WERI-Rb-1 (cell line): Measurements from ENCODE around the gene FRMD8.

Source experiments
- DNase-seq: peaks from one replicate; pipeline ENCODE4 v3.0.0-alpha.2; 2020
- H3K27ac ChIP-seq: fragments of 250-450 bp; sonication (Bioruptor Pico); 2 replicates; pipeline ENCODE4 v1.5.1; 2020; ENCODE audit warnings: mild to moderate bottlenecking, moderate library complexity
- H3K27me3 ChIP-seq: fragments of 250-450 bp; sonication (Bioruptor Pico); 2 replicates; pipeline ENCODE4 v1.5.1; 2021; ENCODE audit warnings: mild to moderate bottlenecking, low read depth, moderate library complexity; ENCODE audit not compliant: insufficient read depth, severe bottlenecking
- H3K36me3 ChIP-seq: fragments of 250-450 bp; sonication (Bioruptor Pico); 2 replicates; pipeline ENCODE4 v1.5.1; 2020; ENCODE audit warnings: mild to moderate bottlenecking, moderate library complexity
- H3K4me3 ChIP-seq: 2 replicates; pipeline ENCODE4 v1.5.1; 2011; ENCODE audit warnings: low read depth, mild to moderate bottlenecking, control low read depth, low read length
- H3K9me3 ChIP-seq: fragments of 250-450 bp; sonication (Bioruptor Pico); 2 replicates; pipeline ENCODE4 v1.5.1; 2021; ENCODE audit warnings: mild to moderate bottlenecking, moderate library complexity; ENCODE audit not compliant: severe bottlenecking
- CTCF ChIP-seq: IDR thresholded peaks from 2 replicates; pipeline ENCODE4 v1.5.1; 2011; ENCODE audit warnings: low read depth, mild to moderate bottlenecking, control low read depth, inconsistent platforms, low read length

FRMD8 gene

DNA sequence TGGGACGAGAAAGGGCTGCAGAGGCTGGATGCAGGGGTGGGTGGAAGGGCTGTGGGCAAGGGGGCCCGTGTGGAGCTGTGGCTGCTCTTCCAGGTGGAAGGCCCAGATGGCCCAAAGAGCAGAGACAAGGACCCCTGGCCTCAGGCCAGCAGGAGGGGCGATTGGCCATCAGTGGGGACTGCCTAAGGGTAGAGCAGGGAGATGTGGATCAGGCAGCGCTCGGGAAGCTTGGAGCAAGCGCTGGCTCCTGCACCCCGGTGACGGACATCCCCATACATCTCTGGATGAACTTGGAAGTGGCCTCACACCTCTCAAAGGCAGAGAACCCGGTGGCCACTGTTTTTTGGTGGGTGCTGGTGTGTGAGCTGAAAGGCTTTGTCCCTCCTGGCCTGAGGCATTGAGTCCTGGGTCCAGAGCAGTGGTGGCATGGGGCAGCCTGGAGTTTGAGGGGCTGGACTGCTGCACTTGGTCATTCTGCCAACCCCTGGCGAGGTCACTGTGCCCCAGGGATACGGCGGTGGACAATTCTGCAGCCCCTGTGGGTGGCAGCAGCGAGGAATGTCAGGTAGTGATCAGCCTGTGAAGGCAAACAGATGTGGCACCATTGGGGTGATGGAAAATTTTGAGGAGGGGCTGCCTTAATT, 5.9 kb downstream of the FRMD8 start:
- no peak overlapping the region for H3K27ac ChIP-seq
- peaks cover 28% of the 10 kb centered on the region for H3K36me3 ChIP-seq

GRCh38 chr11:65392899-65393298, 6.5 kb downstream of the FRMD8 start:
- H3K27ac ChIP-seq: no peak overlapping the region
- no peak for DNase-seq
- no peak for TF ChIP-seq CTCF
- H3K27me3 ChIP-seq: no peaks in the 10 kb centered on the region
- H3K4me3 ChIP-seq: no peak overlapping the region
- H3K9me3 ChIP-seq: no peaks in the 10 kb centered on the region
- peaks cover 32% of the 10 kb centered on the region for H3K36me3 ChIP-seq

More for the DNA sequence above, 5.9 kb downstream of the FRMD8 start:
- DNase-seq: no peak
- H3K4me3 ChIP-seq: no peak overlapping the region
- no peak for TF ChIP-seq CTCF
- H3K27me3 ChIP-seq: no peaks in the 10 kb centered on the region
- H3K9me3 ChIP-seq: no peaks in the 10 kb centered on the region

DNA sequence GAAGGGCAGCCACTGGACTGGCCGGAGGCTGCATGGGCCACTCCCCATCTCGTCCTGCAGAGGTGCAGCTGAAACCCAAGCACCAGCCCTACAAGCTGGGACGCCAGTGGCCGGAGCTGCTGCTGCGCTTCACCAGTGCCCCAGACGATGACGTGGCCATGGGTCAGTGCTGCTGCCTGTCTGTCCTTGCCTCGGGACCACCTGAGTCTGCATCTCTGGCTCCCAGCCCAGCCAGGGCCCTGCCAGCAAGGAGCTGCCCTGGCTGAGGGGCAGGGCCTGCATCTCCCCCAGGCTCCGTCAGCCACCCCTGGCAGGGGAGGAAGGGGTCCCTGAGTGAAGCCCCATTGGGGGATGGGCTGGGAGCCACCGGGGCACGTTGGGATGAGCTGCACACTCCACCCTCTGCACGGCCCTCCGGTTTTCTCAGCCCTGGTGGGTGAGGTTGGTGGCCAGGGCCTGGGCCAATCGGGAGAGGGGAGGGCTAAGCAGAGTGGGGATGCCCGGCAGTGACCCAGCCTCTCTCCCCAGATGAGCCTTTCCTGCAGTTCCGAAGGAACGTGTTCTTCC, 7.2 kb downstream of the FRMD8 start:
- no peaks in the 10 kb centered on the region for H3K27me3 ChIP-seq
- H3K4me3 ChIP-seq: no peak overlapping the region
- TF ChIP-seq CTCF: no peak
- H3K9me3 ChIP-seq: no peaks in the 10 kb centered on the region
- H3K36me3 ChIP-seq: peaks cover 31% of the 10 kb centered on the region
- H3K27ac ChIP-seq: peak overlapping the region; percentile 62; the same call in 1 of the 2 replicates
- no peak for DNase-seq

- H3K9me3 ChIP-seq: no peaks in the 10 kb centered on the region
- no peak for DNase-seq
- no peak for TF ChIP-seq CTCF
- H3K36me3 ChIP-seq: peaks cover 31% of the 10 kb centered on the region
- no peaks in the 10 kb centered on the region for H3K27me3 ChIP-seq
- no peak overlapping the region for H3K4me3 ChIP-seq
- H3K27ac ChIP-seq: peak overlapping the region; percentile 62
Measured at GRCh38 chr11:65394125-65394536, 7.7 kb downstream of the FRMD8 start.

GRCh38 chr11:65395961-65396530, 9.6 kb downstream of the FRMD8 start:
- Histone ChIP-seq H3K27ac (no peak overlapping the region), H3K36me3 (peaks cover 42% of the 10 kb centered on the region), H3K4me3 (no peak overlapping the region), H3K9me3 (no peaks in the 10 kb centered on the region), H3K27me3 (no peaks in the 10 kb centered on the region)
- no peak for DNase-seq
- TF ChIP-seq CTCF: no peak
